GM18909 (cell line): ENCODE results near the gene BAK1.
A peak's percentile ranks its signal among the peaks of the same experiment; 100 is the strongest.
"Not testable (repeated sequence)": the region's sequence is repeated elsewhere in the genome, so short reads cannot be mapped to it uniquely, and the experiment has no call there.

Experiments
- ATAC-seq: cut with Tn5 transposase; IDR thresholded peaks from one replicate; pipeline ENCODE4 v1.9.1; 2021; ENCODE audit warnings: mild to moderate bottlenecking; ENCODE audit not compliant: unreplicated experiment, poor library complexity

Gene BAK1

DNA sequence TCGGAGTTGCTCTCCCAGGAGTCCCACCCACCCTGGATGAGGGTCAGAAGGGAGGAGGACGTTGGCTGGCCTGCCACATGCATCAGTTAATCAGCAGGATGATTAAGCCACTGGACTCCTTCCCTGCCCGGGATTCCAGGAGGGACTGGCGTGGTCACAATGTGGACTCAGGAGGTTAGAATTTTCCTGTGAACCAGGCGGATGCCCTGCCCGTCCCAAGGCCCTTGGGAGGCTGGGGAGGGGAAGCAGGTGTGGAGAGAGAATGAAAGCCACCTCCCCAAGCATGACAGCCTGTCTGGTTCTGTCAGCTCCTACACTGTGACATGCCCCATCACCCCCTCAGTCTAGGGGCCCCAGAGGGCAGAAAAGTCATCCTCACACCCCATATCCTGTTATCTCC, 29.5 kb upstream of the BAK1 start:
- no peak for ATAC-seq

DNA sequence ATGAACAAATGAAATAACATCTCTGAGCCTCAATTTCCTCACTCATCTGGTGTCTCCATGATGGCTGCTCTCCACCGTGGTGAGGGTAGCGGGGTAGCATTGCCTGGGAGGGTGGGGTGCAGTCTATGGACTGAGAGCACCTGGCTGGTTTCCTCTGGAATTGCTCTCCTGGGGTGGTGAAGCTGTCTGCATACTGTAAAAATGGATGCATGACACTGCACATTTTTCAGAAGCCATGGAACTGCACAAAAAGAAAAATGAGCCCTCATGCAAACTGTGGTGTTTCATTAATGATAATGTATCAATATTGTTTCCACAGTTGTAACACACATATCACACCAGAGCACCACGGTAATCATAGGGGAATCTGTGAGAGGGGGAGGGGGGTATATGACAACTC, 28.9 kb upstream of the BAK1 start:
- no peak for ATAC-seq

DNA sequence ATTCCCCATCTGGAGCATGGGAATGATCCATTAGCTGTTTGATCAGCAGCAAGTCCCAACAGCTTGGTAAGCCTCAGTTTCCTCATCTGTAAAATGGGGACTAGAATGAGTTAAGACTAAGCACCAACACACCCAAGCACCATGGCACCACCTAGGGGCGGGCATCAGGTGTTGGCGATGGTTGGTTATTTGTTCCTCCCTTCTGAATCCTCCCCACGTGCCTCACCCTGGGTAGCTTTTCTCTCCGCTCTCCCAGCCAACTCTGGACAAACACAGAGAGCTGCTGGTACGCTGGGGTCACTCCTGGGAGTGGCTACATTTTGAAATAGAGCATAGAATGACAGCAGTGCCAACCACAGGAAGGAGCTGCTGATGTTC, 27.7 kb upstream of the BAK1 start:
- ATAC-seq: no peak

DNA sequence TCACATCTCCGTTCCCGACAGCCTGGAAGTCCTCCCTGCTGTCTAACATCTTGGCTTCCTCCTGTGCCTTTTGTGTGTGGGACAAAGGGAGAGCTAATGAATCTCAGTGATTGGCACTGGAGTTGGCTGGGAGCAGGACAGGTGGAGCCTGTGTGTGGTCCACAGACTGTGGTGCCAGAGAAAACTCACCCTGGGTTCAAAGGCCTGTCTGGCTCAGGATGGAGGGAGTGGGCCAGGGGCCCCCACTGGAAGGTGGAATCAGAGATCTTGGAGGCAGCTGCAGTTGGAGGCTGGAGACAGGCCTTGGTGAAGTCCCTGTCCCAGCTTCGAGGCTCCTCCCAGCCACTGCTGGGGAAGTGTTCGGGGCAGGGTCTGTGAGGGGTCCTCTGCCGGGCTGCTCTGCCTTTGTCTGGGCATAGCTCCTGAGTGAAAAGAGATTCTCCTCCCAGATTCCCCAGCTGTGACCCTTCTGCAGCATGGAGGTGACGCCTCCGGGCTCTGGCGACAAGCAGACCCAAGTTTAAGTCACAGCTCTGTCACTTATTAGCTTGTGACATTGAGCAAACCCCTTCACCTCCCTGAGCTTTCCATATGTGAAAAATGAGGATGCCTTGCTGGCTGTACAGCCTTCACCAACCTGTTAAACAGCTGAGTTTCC, 27.2 kb upstream of the BAK1 start:
- no peak for ATAC-seq

DNA sequence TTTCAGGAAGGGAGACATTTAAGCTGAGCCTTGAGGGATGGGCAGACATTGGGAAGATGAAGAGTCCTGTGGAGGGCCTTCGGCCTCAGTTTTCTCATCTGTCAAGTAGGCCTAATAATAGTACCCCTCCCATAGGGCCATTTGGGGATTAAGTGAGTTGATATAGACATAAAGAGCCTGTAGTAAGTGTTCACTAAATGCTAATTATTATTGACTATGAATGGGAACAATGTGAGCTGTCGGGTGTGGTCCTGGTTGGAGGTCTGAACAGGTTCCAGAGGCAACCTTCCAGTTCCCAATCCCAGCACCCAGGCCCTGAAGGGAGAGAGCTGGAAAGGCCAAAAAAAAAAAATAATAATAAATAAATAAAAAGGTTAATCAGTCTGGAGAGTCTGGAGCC, 26.6 kb upstream of the BAK1 start:
- ATAC-seq: no peak

DNA sequence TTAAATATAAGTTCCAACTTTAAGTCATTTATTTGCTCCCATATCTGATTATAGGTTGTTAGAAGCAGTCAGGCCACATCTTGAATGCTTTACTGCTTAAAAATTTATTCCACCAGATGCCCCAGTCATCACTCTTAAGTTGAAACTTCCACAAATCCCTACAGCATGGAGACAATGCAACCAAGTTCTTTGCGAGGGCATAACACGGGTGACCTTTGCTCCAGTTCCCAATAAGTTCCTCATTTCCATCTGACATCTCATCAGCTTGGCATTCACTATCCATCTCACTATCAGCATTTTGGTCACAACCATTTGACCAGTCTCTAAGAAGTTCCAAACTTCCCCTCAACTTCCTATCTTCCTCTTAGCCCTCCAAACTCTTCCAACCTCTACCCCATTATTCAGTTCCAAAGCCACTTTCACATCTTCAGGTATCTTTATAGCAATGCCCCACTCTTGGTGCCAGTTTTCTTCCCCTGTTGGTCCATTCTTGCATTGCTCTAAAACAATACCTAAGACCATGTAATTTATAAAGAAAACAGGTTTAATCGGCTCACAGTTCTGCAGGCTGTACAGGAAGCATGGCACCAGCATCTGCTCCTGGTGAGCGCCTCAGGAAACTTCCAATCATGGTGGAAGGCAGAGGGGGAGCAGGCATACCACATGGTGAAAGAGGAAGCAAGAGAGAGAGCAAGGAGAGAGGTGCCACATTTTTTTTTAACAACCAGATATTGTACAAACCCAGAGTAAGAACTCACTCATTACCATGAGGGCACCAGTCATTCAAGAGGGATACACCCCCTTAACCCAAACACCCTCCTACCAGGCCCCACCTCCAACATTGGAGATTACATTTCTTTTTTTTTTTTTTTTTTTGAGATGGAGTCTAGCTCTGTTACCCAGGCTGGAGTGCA, 25.1 kb upstream of the BAK1 start:
- no peak for ATAC-seq

DNA sequence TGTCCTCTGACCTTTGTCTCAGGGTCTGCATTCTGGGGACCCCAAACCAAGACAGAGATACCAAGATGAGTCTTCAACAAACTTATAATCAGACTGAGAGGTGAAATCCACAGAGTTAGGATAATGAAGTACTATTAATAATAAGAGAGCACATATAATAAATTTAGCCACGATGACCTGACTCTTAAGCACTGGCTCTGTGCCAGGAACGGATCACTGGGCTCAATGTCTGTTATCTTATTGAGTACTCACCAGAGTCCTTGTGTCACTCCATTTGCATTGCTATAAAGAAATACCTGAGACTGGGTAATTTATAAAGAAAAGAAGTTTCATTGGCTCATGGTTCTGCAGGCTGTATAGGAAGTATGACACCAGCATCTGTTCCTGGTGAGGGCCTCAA, 22.1 kb upstream of the BAK1 start:
- no peak for ATAC-seq

DNA sequence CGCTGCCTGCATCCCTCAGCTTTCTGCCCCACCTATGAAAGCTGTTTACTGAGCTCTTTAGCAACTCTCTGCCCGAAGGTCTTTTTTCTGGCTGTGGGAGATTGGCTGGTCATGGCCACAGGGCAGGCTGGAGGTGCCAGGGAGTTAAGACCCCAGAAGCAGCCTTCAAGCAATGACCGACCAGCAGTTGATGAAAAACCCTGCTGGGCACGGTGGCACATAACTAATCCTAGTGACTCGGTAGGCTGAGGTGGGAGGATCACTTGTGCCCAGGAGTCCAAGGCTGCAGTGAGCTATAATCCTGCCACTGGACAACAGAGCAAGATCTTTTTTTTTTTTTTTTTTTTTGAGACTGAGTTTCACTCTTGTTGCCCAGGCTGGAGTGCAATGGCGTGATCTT, 20.7 kb upstream of the BAK1 start:
- no peak for ATAC-seq

DNA sequence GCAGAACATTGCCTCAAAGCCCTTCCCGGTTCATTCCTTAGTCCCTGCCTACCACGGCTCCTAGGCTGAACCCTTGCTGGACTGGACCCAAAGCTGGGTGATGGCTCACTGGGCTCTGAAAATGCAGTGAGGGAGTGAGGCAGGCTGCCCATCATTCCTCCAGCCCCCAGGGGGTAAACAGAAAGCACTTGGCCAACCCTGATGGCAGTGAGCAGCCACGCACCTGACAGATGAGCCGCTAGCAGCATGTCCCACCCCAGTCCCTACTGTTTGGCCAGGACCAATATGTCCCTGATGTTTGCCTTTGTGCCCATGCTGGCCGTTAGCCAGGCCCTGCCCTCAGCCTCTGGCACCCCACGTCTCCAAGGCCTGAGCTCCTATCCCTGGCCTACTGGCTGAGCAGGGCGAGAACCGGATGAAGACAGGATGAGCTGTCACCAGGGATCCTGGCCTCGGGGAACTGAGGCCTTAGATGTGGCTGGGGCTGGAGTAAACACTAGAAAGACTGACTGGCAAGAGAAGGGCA, 19.4 kb upstream of the BAK1 start:
- no peak for ATAC-seq

DNA sequence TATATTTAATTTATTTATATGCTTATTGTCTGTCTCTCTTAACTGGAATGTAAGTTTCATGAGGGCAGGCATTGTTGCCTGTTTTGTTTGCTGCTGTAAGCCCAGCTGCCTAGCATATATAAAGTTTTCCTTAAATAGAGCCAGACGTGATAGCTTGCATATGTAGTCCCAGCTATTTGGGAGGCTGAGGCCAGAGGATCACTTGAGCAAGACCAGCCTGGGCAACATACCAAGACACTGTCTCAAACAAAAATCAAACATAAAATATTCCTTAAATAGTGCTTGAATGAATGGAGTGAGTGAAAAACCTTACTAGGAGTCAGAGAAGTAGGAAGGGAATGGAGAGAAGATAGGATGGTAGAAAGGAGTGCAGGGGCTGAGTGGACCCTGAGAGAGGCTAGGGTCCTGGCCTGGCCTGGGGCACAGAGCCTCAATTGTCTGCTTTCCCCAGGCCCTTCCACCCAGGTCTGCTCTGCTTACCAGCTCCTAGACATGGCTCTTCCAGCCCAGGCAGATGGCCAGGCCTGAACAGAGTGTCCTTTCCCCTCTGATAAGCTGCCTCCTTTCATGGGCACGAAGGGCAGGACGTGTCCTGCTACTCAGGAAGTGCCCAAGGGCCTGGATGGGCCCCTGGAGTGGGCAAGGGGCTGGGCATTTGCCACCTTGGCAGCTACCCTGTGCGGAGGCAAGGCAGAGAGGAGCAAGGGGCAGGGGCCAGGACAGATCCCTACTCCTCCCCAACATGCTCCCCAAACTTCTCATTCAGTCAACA, 17.7 kb upstream of the BAK1 start:
- no peak for ATAC-seq

DNA sequence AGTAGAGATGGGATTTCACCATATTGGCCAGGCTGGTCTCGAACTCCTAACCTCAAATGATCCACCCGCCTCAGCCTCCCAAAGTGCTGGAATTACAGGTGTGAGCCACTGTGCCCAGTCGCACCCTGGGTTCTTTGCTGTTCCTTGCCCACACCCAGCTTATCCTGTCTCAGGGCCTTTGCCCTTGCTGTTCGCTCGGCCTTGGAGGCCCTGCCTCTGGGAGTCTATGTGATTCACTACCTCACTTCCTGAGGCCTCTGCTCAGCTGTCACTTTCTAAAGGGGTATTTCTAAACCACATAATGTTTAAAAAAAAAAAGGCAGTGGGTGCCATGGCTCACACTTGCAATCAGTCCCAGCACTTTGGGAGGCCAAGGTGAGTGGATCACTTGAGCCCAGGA, 16.8 kb upstream of the BAK1 start:
- ATAC-seq: not testable (repeated sequence)

DNA sequence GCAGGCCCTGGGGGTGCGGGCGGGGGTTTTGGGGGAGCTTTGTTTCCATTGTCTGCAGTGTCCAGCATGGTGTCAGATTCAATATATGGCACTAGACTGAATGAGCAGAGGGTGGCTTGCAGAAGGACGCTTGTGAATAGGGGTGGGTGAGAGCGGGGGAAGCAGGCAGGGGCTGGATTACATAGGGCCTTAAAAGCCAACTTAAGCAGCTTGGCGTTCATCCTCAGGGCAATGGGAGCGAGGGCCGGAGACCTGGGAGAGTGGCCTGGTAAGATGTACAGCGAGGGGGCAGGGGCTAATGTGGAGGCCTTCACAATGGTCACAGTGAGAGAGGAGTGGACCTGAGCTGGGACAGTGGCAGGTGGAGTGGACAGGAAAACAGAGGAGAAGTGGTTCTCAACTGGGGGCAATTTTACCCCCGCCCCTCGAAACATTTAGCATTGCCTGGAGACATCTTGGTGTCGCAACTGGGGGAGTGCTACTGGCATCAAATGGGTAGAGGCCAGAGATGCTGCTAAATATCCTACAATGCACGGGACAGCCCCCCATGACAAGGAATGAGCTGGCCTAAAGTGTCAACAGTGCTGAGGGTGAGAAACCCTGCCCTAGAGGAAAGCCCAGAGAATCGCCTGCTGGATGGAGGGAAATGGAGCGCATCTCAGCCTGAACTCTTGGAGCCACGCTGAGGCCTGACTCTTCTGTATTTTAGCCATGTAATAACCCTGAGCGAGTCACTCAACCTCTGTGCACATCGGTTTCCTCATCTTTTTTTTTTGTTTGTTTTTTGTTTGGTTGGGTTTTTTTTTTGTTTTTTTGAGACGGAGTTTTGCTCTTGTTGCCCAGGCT, 15.1 kb upstream of the BAK1 start:
- no peak for ATAC-seq

DNA sequence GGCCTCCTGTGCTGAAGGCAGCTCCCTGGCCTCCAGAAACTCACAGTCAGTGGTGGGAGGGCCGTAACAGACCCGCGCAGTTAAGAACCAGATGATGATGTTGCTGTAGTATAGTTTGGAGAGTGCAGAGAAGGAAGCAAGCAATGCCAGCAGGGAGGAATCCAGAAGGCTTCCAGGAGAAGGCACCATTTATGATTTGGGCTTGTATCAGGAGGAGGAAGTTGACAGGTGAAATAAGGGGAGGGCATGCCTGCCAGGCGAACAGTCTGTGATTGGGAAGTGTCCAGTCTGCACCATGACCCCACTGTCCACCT, 13.3 kb upstream of the BAK1 start:
- ATAC-seq: no peak

DNA sequence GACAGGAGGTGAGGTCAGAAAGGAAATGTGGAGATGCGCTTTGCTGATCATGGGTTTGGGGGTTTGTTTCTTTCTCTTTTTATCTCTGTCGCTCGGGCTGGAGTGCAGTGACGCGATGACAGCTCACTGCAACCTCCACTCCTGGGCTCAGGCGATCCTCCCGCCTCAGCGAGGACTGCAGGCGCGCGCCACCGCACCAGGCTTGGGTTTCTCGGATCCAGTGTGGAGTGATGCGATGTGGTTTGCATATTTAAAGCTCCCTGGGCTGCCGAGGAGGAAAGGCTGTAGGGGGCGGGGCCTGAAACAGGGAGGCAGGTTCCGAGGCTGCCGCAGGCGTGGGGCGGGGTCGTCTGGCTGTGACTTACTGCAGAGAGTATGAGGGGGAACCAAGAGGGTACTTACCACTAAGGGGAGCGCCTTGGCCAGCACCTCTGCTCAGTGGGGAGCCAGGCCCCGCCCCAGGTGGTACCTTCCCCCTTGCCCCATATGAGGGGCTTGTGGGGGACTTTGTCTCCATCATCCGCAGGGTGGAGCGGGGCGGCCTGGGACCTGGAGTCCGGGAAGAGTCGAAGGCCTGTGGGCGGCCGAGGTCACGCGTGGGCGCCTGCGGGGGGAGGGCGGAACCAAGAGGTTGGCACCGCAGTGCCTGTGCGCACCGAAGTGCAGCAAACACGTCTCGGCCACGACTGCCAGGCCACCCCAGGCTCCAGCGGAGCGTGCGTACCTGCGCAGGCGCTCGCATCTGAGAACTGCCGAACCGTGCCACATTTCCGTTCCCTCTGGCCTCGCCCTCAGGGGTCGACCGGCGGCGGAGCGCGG, 12.7 kb upstream of the BAK1 start:
- ATAC-seq: peak; percentile 62

DNA sequence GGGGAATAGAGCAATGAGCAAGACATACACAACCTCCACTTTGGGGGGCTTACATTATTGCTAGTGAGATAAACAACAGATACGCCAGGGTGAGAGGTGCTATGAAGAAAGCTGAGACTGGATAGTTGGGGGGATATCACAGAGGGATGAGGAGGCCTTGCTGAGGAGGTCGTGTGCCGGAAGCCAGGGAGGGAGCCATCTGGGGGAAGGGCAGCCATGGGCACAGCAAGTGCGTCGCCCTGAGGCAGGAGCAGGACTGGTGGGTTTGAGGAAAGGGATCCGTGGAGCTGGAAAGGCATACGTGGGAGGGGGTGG, 12.2 kb upstream of the BAK1 start:
- ATAC-seq: no peak

DNA sequence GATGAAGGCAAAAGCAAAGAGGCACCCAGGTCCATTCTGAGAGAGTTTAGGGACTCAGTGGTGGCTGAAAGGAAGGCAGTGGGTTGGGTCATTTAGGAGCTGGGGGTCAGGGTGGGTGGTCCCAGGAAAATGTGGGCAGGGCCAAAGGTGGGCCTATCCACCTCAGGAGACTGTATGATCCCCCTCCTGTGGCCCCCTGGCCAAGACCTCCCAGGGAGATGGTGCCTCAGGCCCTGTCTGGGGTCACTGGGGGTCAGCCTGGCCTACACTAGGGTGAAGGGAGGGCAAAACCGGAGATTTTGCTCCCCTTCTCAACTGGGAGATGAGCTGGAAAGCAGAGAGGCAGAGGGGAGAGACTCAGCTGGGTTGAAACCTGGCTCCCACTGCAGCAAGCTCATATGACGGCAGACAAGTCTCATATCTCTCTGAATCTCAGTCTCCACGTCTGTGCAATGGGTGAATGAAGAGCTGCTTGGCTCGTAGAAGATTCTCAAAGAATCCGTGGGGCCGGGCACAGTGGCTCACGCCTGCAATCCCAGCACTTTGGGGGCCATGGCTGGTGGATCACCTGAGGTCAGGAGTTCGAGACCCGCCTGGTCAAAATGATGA, 11.5 kb upstream of the BAK1 start:
- ATAC-seq: no peak

DNA sequence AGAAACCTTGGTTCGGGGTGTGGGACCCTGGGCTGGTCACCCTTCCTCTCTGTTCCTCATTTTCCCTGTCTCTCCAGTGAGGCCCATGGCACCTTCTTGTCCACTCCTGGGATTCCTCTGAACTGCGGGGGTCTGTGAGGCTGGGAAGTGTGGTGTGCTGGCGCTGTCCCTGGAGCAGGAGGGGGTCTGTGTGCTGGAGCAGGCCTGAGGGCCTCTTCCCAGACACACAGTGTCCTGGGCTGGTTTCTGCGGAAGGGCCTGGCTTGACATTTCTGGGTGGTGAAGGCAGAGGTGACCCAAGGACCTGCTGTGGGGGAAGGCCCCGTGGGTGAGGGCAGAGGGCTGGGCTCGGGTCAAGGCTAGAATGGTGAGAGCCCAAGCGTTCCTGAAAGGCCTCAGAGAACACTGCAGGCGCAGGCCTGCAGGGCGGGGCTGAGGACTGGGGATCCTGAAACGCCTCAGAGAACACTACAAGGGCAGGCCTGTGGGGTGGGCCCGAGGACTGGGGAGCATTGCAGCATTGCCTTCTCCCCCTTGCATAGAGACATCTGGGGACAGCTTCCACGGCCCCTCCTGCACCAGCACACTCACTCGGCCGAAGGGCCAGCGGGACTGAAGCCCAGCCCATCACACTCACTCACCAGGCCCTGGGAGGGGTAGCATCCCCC, 10.6 kb upstream of the BAK1 start:
- no peak for ATAC-seq

DNA sequence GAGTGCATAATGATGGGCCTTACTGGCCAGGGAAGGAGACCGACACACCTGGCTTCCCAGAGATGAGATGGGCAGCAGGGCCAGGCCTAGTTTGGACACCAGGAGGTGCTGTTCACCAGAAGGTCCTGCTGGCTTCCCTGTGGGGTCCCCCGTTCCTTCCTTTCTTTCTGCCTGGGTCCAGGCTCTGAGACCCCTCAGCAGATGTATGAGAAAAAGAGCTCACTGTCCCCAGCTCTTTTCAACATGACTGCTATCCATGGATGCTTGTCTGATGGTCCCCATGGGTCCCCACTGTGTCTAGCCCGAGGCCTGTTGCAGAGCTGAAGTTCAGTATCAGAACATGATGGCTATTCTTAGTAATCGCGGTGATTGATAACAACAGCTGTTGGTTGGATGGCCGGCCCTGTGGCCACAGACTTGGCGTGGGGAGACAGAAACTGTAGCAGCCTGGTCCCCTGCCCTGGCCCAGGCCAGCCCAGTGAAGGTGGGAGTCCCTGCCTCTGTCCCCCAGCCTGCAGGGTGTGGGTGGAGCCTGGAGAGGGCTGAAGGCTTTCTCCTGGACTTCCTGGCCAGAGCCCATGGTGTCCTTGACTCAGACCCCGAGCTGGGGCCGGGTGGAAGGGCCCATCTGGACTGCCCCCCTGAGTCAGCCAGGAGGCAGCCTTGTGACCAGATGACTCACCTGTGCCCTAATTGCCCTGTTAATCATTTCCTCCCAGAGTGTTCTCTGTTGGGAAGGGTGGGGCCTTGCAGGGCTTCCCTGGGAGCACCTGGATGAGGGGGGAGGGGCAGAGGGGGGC, 9.9 kb upstream of the BAK1 start:
- ATAC-seq: no peak
